BLaER1 (cell line): ENCODE data around the gene RBBP5.

Experiments used
- H3K27ac ChIP-seq: shearing (Covaris generic); formaldehyde crosslinking; 2 replicates; pipeline ENCODE4 v1.8.1; 2022
- H3K27me3 ChIP-seq: shearing (Covaris generic); formaldehyde crosslinking; 2 replicates; pipeline ENCODE4 v1.8.1; 2022
- H3K36me3 ChIP-seq: shearing (Covaris generic); formaldehyde crosslinking; 2 replicates; pipeline ENCODE4 v1.8.1; 2022
- H3K4me1 ChIP-seq: shearing (Covaris generic); formaldehyde crosslinking; 2 replicates; pipeline ENCODE4 v1.8.1; 2022
- H3K4me2 ChIP-seq: shearing (Covaris generic); formaldehyde crosslinking; 2 replicates; pipeline ENCODE4 v1.8.1; 2022
- H3K4me3 ChIP-seq: shearing (Covaris generic); formaldehyde crosslinking; 2 replicates; pipeline ENCODE4 v1.8.1; 2022
- H3K9ac ChIP-seq: shearing (Covaris generic); formaldehyde crosslinking; 2 replicates; pipeline ENCODE4 v1.8.1; 2022
- H3K9me3 ChIP-seq: shearing (Covaris generic); formaldehyde crosslinking; 2 replicates; pipeline ENCODE4 v1.8.1; 2022
- H4K20me1 ChIP-seq: shearing (Covaris generic); formaldehyde crosslinking; 2 replicates; pipeline ENCODE4 v1.8.1; 2022
- Cebpa-rat ChIP-seq: shearing (Covaris generic); IDR thresholded peaks from 2 replicates; pipeline ENCODE4 v1.8.1; 2022

RBBP5 gene

GRCh38 chr1:205133287-205133686, 11.5 kb upstream of the RBBP5 start:
- Histone ChIP-seq H3K27ac (no peak overlapping the region), H3K4me1 (no peaks in the 10 kb centered on the region), H3K27me3 (no peaks in the 10 kb centered on the region), H4K20me1 (no peaks in the 10 kb centered on the region), H3K9me3 (no peaks in the 10 kb centered on the region), H3K4me2 (no peak overlapping the region), H3K9ac (no peak overlapping the region), H3K36me3 (no peaks in the 10 kb centered on the region), H3K4me3 (no peak overlapping the region)
- no peak for TF ChIP-seq Cebpa-rat

GRCh38 chr1:205129447-205130029, 7.8 kb upstream of the RBBP5 start:
- H3K4me1 ChIP-seq: no peaks in the 10 kb centered on the region
- no peak overlapping the region for H3K9ac ChIP-seq
- no peaks in the 10 kb centered on the region for H3K27me3 ChIP-seq
- no peak overlapping the region for H3K4me3 ChIP-seq
- no peaks in the 10 kb centered on the region for H4K20me1 ChIP-seq
- H3K27ac ChIP-seq: no peak overlapping the region
- TF ChIP-seq Cebpa-rat: no peak
- no peak overlapping the region for H3K4me2 ChIP-seq
- no peaks in the 10 kb centered on the region for H3K9me3 ChIP-seq
- H3K36me3 ChIP-seq: no peaks in the 10 kb centered on the region

GRCh38 chr1:205128050-205128449, 6.3 kb upstream of the RBBP5 start:
- TF ChIP-seq Cebpa-rat: no peak
- Histone ChIP-seq H3K27ac (no peak overlapping the region), H3K9me3 (no peaks in the 10 kb centered on the region), H3K27me3 (no peaks in the 10 kb centered on the region), H4K20me1 (no peaks in the 10 kb centered on the region), H3K4me1 (peaks cover 1% of the 10 kb centered on the region), H3K4me3 (no peak overlapping the region), H3K9ac (no peak overlapping the region), H3K36me3 (no peaks in the 10 kb centered on the region), H3K4me2 (no peak overlapping the region)

GRCh38 chr1:205127646-205128045, 5.9 kb upstream of the RBBP5 start:
- H3K4me1 ChIP-seq: peaks cover 5% of the 10 kb centered on the region
- H3K27me3 ChIP-seq: no peaks in the 10 kb centered on the region
- no peak overlapping the region for H3K27ac ChIP-seq
- no peaks in the 10 kb centered on the region for H3K36me3 ChIP-seq
- no peak overlapping the region for H3K4me2 ChIP-seq
- TF ChIP-seq Cebpa-rat: no peak
- H3K9ac ChIP-seq: no peak overlapping the region
- H3K4me3 ChIP-seq: no peak overlapping the region
- H4K20me1 ChIP-seq: no peaks in the 10 kb centered on the region
- no peaks in the 10 kb centered on the region for H3K9me3 ChIP-seq

- H3K27me3 ChIP-seq: no peaks in the 10 kb centered on the region
- peaks cover 22% of the 10 kb centered on the region for H3K4me1 ChIP-seq
- TF ChIP-seq Cebpa-rat: no peak
- no peaks in the 10 kb centered on the region for H3K36me3 ChIP-seq
- no peaks in the 10 kb centered on the region for H3K9me3 ChIP-seq
- no peak overlapping the region for H3K27ac ChIP-seq
- no peak overlapping the region for H3K4me3 ChIP-seq
- H3K9ac ChIP-seq: no peak overlapping the region
- H4K20me1 ChIP-seq: peaks cover 19% of the 10 kb centered on the region
- H3K4me2 ChIP-seq: no peak overlapping the region
These were observed 2.9 kb upstream of the RBBP5 start for GRCh38 chr1:205124726-205125125.

GRCh38 chr1:205122489-205122882, 708 bp upstream of the RBBP5 start:
- Histone ChIP-seq H3K4me1 (peaks cover 26% of the 10 kb centered on the region), H3K9me3 (no peaks in the 10 kb centered on the region), H3K4me2 (peak overlapping the region; percentile 97), H3K27me3 (no peaks in the 10 kb centered on the region), H3K27ac (peak overlapping the region; percentile 96), H3K36me3 (peaks cover 18% of the 10 kb centered on the region), H3K9ac (peak overlapping the region; percentile 97), H3K4me3 (peak overlapping the region; percentile 91), H4K20me1 (peaks cover 35% of the 10 kb centered on the region)
- no peak for TF ChIP-seq Cebpa-rat

GRCh38 chr1:205118752-205119151, 3.0 kb downstream of the RBBP5 start:
- H3K27ac ChIP-seq: no peak overlapping the region
- H3K4me3 ChIP-seq: no peak overlapping the region
- peaks cover 64% of the 10 kb centered on the region for H4K20me1 ChIP-seq
- peaks cover 26% of the 10 kb centered on the region for H3K4me1 ChIP-seq
- H3K9ac ChIP-seq: no peak overlapping the region
- no peaks in the 10 kb centered on the region for H3K9me3 ChIP-seq
- no peaks in the 10 kb centered on the region for H3K27me3 ChIP-seq
- H3K36me3 ChIP-seq: peaks cover 49% of the 10 kb centered on the region
- no peak overlapping the region for H3K4me2 ChIP-seq
- TF ChIP-seq Cebpa-rat: no peak

GRCh38 chr1:205111354-205111753, 10.4 kb downstream of the RBBP5 start:
- no peak overlapping the region for H3K4me3 ChIP-seq
- H3K27ac ChIP-seq: no peak overlapping the region
- H3K36me3 ChIP-seq: peaks cover 86% of the 10 kb centered on the region
- H3K9me3 ChIP-seq: no peaks in the 10 kb centered on the region
- no peak overlapping the region for H3K4me2 ChIP-seq
- H3K9ac ChIP-seq: no peak overlapping the region
- H3K27me3 ChIP-seq: no peaks in the 10 kb centered on the region
- H3K4me1 ChIP-seq: no peaks in the 10 kb centered on the region; the same call in 1 of the 2 replicates
- peaks cover 41% of the 10 kb centered on the region for H4K20me1 ChIP-seq
- TF ChIP-seq Cebpa-rat: no peak

- Histone ChIP-seq H3K27ac (no peak overlapping the region), H3K4me1 (no peaks in the 10 kb centered on the region; the same call in 1 of the 2 replicates), H3K27me3 (no peaks in the 10 kb centered on the region), H4K20me1 (peaks cover 33% of the 10 kb centered on the region), H3K4me2 (no peak overlapping the region), H3K36me3 (peaks cover 90% of the 10 kb centered on the region), H3K9me3 (no peaks in the 10 kb centered on the region), H3K4me3 (no peak overlapping the region), H3K9ac (no peak overlapping the region)
- TF ChIP-seq Cebpa-rat: no peak
These were observed 12.1 kb downstream of the RBBP5 start for GRCh38 chr1:205109711-205110110.

GRCh38 chr1:205109269-205109668, 12.5 kb downstream of the RBBP5 start:
- Histone ChIP-seq H4K20me1 (peaks cover 32% of the 10 kb centered on the region; the same call in 1 of the 2 replicates), H3K27me3 (no peaks in the 10 kb centered on the region), H3K36me3 (peaks cover 91% of the 10 kb centered on the region), H3K9me3 (no peaks in the 10 kb centered on the region), H3K4me1 (no peaks in the 10 kb centered on the region; the same call in 1 of the 2 replicates), H3K9ac (no peak overlapping the region), H3K27ac (no peak overlapping the region), H3K4me2 (no peak overlapping the region), H3K4me3 (no peak overlapping the region)
- TF ChIP-seq Cebpa-rat: no peak

GRCh38 chr1:205108464-205108863, 13.3 kb downstream of the RBBP5 start:
- H3K27ac ChIP-seq: no peak overlapping the region
- H3K9ac ChIP-seq: no peak overlapping the region
- H3K4me1 ChIP-seq: no peaks in the 10 kb centered on the region; the same call in 1 of the 2 replicates
- no peak overlapping the region for H3K4me3 ChIP-seq
- no peak for TF ChIP-seq Cebpa-rat
- no peaks in the 10 kb centered on the region for H3K9me3 ChIP-seq
- peaks cover 32% of the 10 kb centered on the region; the same call in 1 of the 2 replicates for H4K20me1 ChIP-seq
- H3K4me2 ChIP-seq: no peak overlapping the region
- peaks cover 91% of the 10 kb centered on the region for H3K36me3 ChIP-seq
- H3K27me3 ChIP-seq: no peaks in the 10 kb centered on the region
